ENCODE results near the gene JTB. TPM values are rescaled to one million over a fixed set of nuclear protein-coding genes. Genes with fewer than 3 reads are reported as not detected.

Gene JTB
- total and polyA plus RNA-seq, 9 of the 15 experiments (the other 6 are each of a cell fraction or from before 2014, with no cell fraction given): 24.7 to 308 (median 151) TPM

DNA sequence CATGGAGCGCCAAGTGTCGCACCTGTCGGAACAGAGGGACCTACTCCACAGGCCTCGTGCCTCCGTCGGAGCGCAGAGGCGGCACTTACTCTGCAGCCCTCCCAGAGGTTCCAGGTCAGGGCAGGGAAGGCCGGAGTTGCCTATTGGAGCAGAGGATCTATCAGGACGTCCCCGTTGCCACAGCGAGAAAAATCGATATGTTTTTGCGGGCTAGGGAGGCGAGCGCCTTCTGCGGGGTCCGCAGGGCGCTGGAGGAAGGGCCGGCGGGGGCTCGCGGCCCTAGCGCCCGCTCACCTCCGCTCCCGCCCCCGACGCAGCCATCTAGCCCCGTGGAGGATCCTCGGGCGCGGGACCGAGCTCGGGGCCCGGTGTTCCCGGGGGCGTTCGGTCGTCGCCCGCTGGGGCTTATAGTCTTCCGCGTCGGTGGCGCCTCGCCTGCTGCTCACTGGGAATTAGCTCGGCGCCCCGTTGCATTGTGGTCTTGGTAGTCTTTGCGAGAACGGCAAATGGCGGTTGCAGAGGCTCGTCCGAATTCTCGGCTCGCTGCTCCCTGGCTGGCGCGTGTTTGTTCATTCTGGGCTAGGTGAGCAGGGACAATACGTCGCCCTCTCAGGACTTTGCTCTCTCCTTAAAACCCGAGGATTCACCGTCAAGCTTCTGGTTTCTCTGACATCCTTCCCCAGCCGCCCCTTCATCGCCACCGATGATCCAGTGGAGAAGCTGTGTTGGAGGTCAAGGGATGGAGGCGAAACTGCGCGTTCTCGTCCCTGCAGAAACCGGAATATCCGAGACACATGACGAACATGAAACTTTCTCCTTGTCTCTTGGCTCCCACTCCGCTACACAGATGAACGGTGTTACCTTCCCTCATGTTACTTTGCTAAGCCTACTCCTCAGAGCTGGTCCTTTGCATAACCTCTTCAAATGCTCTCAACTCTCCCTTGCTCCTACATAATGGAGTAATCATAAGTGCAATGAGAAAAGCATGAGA, at the start of gene JTB (continued):
- no peak for TF ChIP-seq PRMT5 (CRISPR knock-in tag; IDR thresholded peaks at IDR 0.05)
- 0 out of 2 replicates have a peak, but pooled peaks have one; percentile 17 for TF ChIP-seq ELF4 (CRISPR knock-in tag; IDR thresholded peaks at IDR 0.05)
- TF ChIP-seq ZC3H8 (IDR thresholded peaks at IDR 0.05): no peak
- peak; percentile 88 for TF ChIP-seq ZFX (CRISPR knock-in tag; IDR thresholded peaks at IDR 0.05)
- peak; percentile 66 for TF ChIP-seq HMGN3 (IDR thresholded peaks at IDR 0.05; ENCODE audit: borderline replicate concordance, extremely low read depth, insufficient read length, low read depth, low read length)
- no peak for TF ChIP-seq PHB (CRISPR knock-in tag; IDR thresholded peaks at IDR 0.05)
- TF ChIP-seq L3MBTL2 (IDR thresholded peaks at IDR 0.05): peak; percentile 76
- no peak for TF ChIP-seq ZNF277 (CRISPR knock-in tag; IDR thresholded peaks at IDR 0.05; ENCODE audit: borderline replicate concordance)
- no peak for TF ChIP-seq ZZZ3 (IDR thresholded peaks at IDR 0.05)
- no peak for TF ChIP-seq ZNF695 (CRISPR knock-in tag; IDR thresholded peaks at IDR 0.05)
- TF ChIP-seq POLR2AphosphoS5 (IDR thresholded peaks at IDR 0.05; ENCODE audit: control insufficient read depth, insufficient read depth, low read depth, low read length): peak; percentile 66
- TF ChIP-seq TRIM25 (IDR thresholded peaks at IDR 0.05; ENCODE audit: borderline replicate concordance): no peak
- TF ChIP-seq, protein P1, sequence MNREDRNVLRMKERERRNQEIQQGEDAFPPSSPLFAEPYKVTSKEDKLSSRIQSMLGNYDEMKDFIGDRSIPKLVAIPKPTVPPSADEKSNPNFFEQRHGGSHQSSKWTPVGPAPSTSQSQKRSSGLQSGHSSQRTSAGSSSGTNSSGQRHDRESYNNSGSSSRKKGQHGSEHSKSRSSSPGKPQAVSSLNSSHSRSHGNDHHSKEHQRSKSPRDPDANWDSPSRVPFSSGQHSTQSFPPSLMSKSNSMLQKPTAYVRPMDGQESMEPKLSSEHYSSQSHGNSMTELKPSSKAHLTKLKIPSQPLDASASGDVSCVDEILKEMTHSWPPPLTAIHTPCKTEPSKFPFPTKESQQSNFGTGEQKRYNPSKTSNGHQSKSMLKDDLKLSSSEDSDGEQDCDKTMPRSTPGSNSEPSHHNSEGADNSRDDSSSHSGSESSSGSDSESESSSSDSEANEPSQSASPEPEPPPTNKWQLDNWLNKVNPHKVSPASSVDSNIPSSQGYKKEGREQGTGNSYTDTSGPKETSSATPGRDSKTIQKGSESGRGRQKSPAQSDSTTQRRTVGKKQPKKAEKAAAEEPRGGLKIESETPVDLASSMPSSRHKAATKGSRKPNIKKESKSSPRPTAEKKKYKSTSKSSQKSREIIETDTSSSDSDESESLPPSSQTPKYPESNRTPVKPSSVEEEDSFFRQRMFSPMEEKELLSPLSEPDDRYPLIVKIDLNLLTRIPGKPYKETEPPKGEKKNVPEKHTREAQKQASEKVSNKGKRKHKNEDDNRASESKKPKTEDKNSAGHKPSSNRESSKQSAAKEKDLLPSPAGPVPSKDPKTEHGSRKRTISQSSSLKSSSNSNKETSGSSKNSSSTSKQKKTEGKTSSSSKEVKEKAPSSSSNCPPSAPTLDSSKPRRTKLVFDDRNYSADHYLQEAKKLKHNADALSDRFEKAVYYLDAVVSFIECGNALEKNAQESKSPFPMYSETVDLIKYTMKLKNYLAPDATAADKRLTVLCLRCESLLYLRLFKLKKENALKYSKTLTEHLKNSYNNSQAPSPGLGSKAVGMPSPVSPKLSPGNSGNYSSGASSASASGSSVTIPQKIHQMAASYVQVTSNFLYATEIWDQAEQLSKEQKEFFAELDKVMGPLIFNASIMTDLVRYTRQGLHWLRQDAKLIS (CRISPR knock-in tag; IDR thresholded peaks at IDR 0.05): peak; percentile 92
- TF ChIP-seq, protein P2, sequence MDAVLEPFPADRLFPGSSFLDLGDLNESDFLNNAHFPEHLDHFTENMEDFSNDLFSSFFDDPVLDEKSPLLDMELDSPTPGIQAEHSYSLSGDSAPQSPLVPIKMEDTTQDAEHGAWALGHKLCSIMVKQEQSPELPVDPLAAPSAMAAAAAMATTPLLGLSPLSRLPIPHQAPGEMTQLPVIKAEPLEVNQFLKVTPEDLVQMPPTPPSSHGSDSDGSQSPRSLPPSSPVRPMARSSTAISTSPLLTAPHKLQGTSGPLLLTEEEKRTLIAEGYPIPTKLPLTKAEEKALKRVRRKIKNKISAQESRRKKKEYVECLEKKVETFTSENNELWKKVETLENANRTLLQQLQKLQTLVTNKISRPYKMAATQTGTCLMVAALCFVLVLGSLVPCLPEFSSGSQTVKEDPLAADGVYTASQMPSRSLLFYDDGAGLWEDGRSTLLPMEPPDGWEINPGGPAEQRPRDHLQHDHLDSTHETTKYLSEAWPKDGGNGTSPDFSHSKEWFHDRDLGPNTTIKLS (IDR thresholded peaks at IDR 0.05; ENCODE audit: borderline replicate concordance, low read depth): peak; percentile 99
- TF ChIP-seq PCBP2 (IDR thresholded peaks at IDR 0.05; ENCODE audit: low read depth, low read length, poor library complexity, severe bottlenecking): no peak
